HG03095 (cell line): ENCODE results near the gene LY6G6F.

Experiments used
- ATAC-seq: cut with Tn5 transposase; IDR thresholded peaks from one replicate; pipeline ENCODE4 v1.9.1; 2021; ENCODE audit warnings: moderate library complexity; ENCODE audit not compliant: unreplicated experiment

LY6G6F gene

GRCh38 chr6:31676322-31676903, 30.3 kb upstream of the LY6G6F start:
- no peak for ATAC-seq

- no peak for ATAC-seq
These were observed 29.8 kb upstream of the LY6G6F start for GRCh38 chr6:31676904-31677303.

- no peak for ATAC-seq
These were observed 28.7 kb upstream of the LY6G6F start for GRCh38 chr6:31677955-31678354.

GRCh38 chr6:31680226-31681134, 26.2 kb upstream of the LY6G6F start, which contains the start of gene LY6G5C:
Gene LY6G5C (minus strand): TSS chr6:31681067. CDS start chr6:31680373, 694 bp downstream.
- no peak for ATAC-seq

GRCh38 chr6:31681135-31681671, 25.5 kb upstream of the LY6G6F start:
- ATAC-seq: no peak

GRCh38 chr6:31683591-31683990, 23.1 kb upstream of the LY6G6F start:
- no peak for ATAC-seq

GRCh38 chr6:31686483-31686882, 20.2 kb upstream of the LY6G6F start:
- no peak for ATAC-seq

GRCh38 chr6:31687321-31687720, 19.3 kb upstream of the LY6G6F start:
- no peak for ATAC-seq

- ATAC-seq: no peak
These were observed 18.6 kb upstream of the LY6G6F start for GRCh38 chr6:31687860-31688693.

GRCh38 chr6:31689249-31690110, 17.2 kb upstream of the LY6G6F start:
- no peak for ATAC-seq

GRCh38 chr6:31690231-31691077, 16.2 kb upstream of the LY6G6F start:
- ATAC-seq: no peak

GRCh38 chr6:31691078-31691463, 15.6 kb upstream of the LY6G6F start:
- ATAC-seq: no peak

GRCh38 chr6:31691564-31692108, 15.0 kb upstream of the LY6G6F start:
- no peak for ATAC-seq

GRCh38 chr6:31692353-31692752, 14.3 kb upstream of the LY6G6F start:
- ATAC-seq: no peak

- ATAC-seq: no peak
These were observed 13.8 kb upstream of the LY6G6F start for GRCh38 chr6:31692886-31693285.

GRCh38 chr6:31693535-31693934, 13.1 kb upstream of the LY6G6F start:
- ATAC-seq: no peak

- no peak for ATAC-seq
These were observed 9.1 kb upstream of the LY6G6F start for GRCh38 chr6:31697555-31697954.

- no peak for ATAC-seq
These were observed 5.8 kb upstream of the LY6G6F start for GRCh38 chr6:31700740-31701401.
